ACHN (cell line): ENCODE results near the gene SLC13A5.

Experiments
- DNase-seq: peaks from one replicate; pipeline ENCODE4 v3.0.0-alpha.2; 2015
- in situ Hi-C: cut with HindIII; loops from 2 replicates; pipeline ENCODE4 v1.10.0; 2017; ENCODE audit warnings: low sequenced_read_pairs, low pct_ligation_motif_present, low pct_unique_long_range_greater_than_20kb

The SLC13A5 gene

DNA sequence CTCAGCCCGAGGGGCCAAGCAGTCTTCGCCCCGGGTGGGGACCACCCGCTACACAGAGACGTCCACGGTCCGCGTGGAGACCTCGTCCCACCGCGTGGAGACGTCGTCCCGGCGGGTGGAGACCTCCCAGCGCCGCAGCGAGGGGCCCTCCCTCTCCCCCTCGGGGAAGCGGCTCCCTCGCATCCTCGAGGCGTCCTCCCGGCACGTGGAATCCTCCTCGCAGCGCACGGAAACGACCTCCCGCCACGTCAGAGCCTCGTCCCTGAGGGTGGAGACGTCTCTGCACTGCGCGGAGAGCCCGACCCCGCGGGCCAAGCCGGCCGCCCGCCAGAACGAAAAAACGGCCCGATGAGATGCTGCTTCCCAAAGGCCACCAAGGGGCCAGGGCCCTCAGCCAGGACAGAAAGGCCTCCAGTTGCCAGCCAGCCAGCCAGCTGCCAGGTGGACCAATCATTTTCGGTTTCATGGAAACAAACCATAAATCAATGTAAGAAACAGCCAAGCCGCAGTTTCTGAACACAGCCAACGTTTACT lies 61.2 kb downstream of the SLC13A5 start:
- in situ Hi-C loops = no loop called here
- DNase-seq = no peak

DNA sequence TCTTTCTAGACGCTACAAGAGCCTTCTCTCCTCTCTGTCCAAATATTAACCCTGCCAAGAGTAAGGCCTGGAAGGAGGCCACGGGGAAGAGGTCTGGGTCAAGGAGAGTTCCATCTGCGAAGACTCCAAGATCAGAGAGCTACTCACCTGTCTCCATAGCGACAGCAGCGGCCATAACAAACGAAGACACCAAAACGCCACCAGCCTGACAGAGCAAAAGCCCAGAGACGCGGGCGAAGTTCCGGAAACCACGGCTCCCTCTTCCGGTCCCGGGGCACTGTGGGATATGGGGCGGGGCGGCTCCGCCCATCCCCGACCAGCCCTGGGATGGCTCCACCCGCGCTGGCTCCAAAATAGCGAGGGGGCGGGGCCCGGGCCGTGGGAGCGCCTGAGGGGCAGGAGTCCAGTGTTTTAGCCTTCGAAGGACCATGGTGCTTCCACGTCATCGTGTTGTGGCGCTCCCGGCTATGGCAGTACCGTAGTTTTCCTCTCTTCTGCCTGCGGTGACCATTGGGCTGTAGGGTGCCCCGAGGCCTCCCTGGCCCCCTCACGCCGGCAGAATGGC lies 61.7 kb downstream of the SLC13A5 start, which contains the start of the genes C17orf100 and MED31:
Gene C17orf100, plus strand, starts transcription at position 409 of the 565 bp plus-strand sequence. Its CDS starts 152 bp downstream, at position 561.
Gene MED31, minus strand, starts transcription at position 252 of the 565 bp plus-strand sequence. Its CDS starts 77 bp downstream, at position 175.
- in situ Hi-C loops = no loop called here
- DNase-seq = peak; percentile 93

- DNase-seq = peak; percentile 57
- in situ Hi-C loops = no loop called here
Measured at GRCh38 chr17:6648181-6648580, 65.0 kb downstream of the SLC13A5 start.

- in situ Hi-C loops = no loop called here
- peak; percentile 84 for DNase-seq
Measured at GRCh38 chr17:6643451-6644125, 69.6 kb downstream of the SLC13A5 start.

DNA sequence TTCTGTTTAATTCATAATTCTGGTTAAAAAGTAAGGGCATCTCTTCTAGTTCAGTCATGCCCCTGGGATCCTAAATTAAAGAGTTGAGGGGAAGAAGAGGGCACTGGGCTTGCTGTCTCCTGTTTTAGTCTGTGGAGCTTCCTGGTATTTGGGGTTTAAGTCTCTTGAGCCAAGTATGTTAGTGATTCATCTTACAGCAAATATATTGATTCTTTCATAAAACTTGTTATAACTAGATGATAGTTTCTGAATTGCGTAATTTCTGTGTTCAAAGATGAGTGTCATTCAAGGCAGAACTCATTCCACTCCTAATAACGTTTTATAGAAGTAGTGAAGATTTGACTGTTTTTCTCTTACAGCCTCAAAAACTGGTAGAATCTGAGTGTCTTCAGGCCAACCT lies 70.6 kb downstream of the SLC13A5 start:
- in situ Hi-C loops = no loop called here
- no peak for DNase-seq

- in situ Hi-C loops = no loop called here
- peak; percentile 16 for DNase-seq
Measured at GRCh38 chr17:6641247-6641863, 71.8 kb downstream of the SLC13A5 start.

- in situ Hi-C loops = no loop called here
- DNase-seq = peak; percentile 93
Measured at GRCh38 chr17:6640536-6641246, 72.5 kb downstream of the SLC13A5 start, which contains the start of the genes KIAA0753 and TXNDC17. Gene KIAA0753 (minus strand): TSS chr17:6640711. CDS start chr17:6635103, 5,608 bp downstream. Gene TXNDC17 (plus strand): TSS chr17:6641060. CDS start chr17:6641083, 23 bp downstream.

DNA sequence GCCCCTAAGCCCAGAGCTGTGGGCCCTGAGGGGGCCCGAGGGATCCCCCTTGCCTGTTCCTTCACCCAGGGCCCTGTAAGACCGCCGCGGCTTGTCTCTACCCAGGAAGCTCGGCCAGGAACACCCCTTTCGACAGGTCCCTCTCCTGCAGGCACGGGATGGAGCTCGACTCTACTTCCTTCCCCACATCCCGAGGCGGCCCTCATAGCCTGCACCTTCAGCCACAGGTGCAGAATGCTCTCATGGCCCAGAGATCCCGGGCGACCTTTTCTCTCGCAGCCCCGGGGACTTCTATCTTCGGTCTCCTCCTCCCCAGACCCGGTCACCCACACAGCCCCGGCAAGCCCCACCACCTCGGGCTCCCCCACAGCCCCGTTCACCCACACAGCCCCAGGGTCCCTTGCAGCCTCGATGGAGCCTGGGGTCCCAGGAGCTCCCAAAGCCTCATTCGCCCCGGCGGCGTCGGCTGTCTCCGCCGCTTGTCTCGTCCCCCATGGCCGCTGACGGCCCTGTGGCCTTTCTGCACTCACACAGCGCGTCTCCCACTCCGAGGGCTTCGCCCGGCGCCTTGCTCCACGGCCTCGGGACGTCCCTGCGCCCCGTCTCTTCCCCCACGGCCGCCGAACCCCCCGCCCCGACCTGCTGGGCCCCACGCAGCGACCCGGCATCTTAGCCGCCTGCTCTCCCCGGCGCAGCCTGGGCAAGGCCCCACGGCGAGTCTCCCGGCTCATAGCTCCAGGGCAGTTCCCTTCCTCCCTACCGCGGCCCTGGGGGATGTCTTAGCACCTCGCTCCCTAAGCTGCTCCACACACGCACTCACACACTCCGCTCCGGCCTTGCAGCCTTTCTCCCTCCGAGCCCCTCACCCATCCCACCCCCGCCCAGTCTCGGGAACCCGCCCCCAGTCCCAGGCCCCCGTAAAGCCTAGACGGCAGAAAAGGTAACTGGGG lies 73.3 kb downstream of the SLC13A5 start:
- in situ Hi-C loops = no loop called here
- DNase-seq = peak; percentile 53

- in situ Hi-C loops = no loop called here
- DNase-seq = no peak
Measured at GRCh38 chr17:6639014-6639585, 74.1 kb downstream of the SLC13A5 start.

DNA sequence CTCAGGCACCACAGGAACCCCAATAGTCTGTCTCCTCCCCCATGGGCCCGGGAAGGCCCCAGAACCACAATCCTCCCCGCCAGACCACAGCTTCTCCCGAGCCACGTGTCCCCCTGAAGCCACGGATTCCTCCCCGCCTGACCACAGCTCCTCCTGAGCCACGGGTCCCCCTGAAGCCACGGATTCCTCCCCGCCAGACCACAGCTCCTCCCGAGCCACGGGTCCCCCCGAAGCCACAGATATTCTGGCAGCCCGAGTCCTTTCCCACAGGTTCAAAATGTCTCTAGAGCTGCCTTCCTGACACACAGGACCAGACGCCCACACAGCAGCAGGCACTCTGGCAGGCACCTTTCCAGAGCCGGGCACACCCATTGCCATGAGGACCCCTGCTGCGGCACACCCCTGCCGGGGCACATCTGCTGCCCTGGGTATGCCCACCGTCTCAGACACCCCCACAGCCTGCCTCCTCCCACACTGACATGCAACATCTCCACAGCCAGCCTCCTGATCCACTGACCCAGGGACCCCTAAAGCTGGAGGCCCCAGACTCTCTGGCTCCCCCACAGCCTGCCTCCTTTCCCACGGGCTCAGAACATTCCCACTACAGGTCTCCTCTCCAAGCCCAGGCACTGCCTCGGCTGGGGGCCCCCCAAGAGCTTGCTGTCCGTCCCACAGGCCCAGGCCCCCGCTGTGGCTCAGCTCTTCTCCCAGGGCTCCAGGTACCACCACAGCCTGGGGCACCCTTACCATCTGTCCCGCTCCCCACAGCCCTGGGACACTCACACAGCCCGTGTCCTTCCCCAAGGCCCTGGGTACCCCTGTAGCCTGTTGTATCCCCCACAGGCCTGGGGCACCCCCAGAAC lies 74.9 kb downstream of the SLC13A5 start:
- DNase-seq = no peak
- in situ Hi-C loops = no loop called here

GRCh38 chr17:6637458-6637840 lies 75.7 kb downstream of the SLC13A5 start:
- in situ Hi-C loops = no loop called here
- no peak for DNase-seq

GRCh38 chr17:6636616-6637457 lies 76.3 kb downstream of the SLC13A5 start:
- DNase-seq = no peak
- in situ Hi-C loops = no loop called here

DNA sequence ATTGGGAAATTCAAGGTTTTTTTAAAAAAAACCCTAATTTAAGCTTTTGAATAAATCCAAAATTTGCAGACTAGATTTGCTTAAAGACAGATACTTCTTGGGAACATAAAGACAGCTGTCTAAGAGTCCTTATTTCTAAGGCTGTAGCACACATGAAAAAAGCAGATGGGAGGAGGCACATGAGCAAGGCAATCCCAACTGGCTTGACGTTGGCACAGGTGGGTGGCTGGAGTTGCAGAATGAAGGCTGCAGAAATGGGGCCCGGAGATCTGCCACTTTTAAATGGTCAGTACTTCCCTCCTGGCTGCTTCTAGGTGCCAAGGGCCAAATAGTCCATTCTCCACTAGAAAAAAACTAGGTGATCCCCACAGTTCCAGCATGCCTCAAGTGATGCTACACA lies 77.1 kb downstream of the SLC13A5 start:
- in situ Hi-C loops = no loop called here
- no peak for DNase-seq
